Erythroblast (primary cell): ENCODE measurements around the gene MAPRE3.

Experiments used
- GATA1 ChIP-seq: IDR thresholded peaks from 2 replicates; pipeline ENCODE4 v1.6.1; 2011; ENCODE audit warnings: low read depth, mild to moderate bottlenecking, control low read depth, low read length, moderate library complexity
- POLR2A ChIP-seq: IDR thresholded peaks from 2 replicates; pipeline ENCODE4 v1.6.1; 2011; ENCODE audit warnings: mild to moderate bottlenecking, low read length

- TF ChIP-seq POLR2A (no peak), GATA1 (no peak)
Measured at GRCh38 chr2:27038012-27038411, 67.6 kb downstream of the MAPRE3 start.
